Ovary (tissue), 9 donors: ENCODE measurements around the gene CYGB. TPM values are rescaled to one million over a fixed set of nuclear protein-coding genes. Genes with fewer than 3 reads are reported as not detected.
"Not testable (repeated sequence)": the region's sequence is repeated elsewhere in the genome, so short reads cannot be mapped to it uniquely, and the experiment has no call there.

Source experiments
- DNase-seq, 5 donors: peaks; one replicate each; pipeline ENCODE4 v3.0.0-alpha.2; 2019 to 2020
- H3K27ac ChIP-seq, 2 donors: fragments of 200-600 bp; one replicate each; pipeline versions ENCODE4 v1.5.1 to v1.8.0; 2019 to 2022
- H3K27me3 ChIP-seq: fragments of 200-600 bp; one replicate; pipeline ENCODE4 v1.8.0; 2022
- H3K36me3 ChIP-seq: fragments of 200-600 bp; sonication (generic); one replicate; pipeline ENCODE4 v1.5.1; 2019
- H3K4me1 ChIP-seq: one replicate; pipeline ENCODE4 v1.8.1; 2013; ENCODE audit warnings: mild to moderate bottlenecking, moderate library complexity; ENCODE audit not compliant: insufficient read depth
- H3K4me3 ChIP-seq: fragments of 200-600 bp; sonication (generic); one replicate; pipeline ENCODE4 v1.5.1; 2017
- H3K9me3 ChIP-seq, 2 donors: fragments of 200-600 bp in 1 of 2; sonication (generic) in 1 of 2; one replicate each; pipeline versions ENCODE4 v1.5.1 to v1.8.1; 2013 to 2019; ENCODE audit warnings: mild to moderate bottlenecking in 1 of 2, moderate library complexity in 1 of 2
- CTCF ChIP-seq, 3 donors: fragments of 450-650 bp in 2 of 3; fragments of 200-600 bp in 1 of 3; IDR thresholded peaks; one replicate each; pipeline versions ENCODE4 v1.5.1 to v1.8.0; 2016 to 2022; ENCODE audit warnings: antibody characterized with exemption in 3 of 3, mild to moderate bottlenecking in 1 of 3
- EP300 ChIP-seq: sonication (generic); formaldehyde crosslinking; IDR thresholded peaks from one replicate; pipeline ENCODE4 v1.6.1; 2017; ENCODE audit warnings: antibody characterized with exemption
- POLR2A ChIP-seq: fragments of 450-650 bp; IDR thresholded peaks from one replicate; pipeline ENCODE4 v1.6.1; 2017; ENCODE audit warnings: antibody characterized with exemption, mild to moderate bottlenecking, moderate library complexity
- WGBS, 3 donors: extraction: QIAGEN DNeasy Blood & Tissue Kit in 1 of 3; methylation state at CpG; one replicate each; pipeline versions ENCODE4 v1.1.5 to v1.1.7; 2013 to 2017; 5-methylcytosine and 5-hydroxymethylcytosine counted together
- intact Hi-C, 4 donors: fragments of 100-400 bp; cut with DNase I; formaldehyde crosslinking; loops; one replicate each; pipeline versions ENCODE4 v1.11.0 to v1.15.1; 2022 to 2023
- polyA plus RNA-seq, 2 donors: library from polyadenylated mRNA; stranded (reverse); fragments of 200-250 nt in 1 of 2; fragments of 350-450 nt in 1 of 2; fragmentation: Illumina TruSeq in 1 of 2; extraction: RNeasy Lipid Tissue Mini Kit (QIAGEN cat#74804) in 1 of 2; gene quantifications; one replicate each; pipeline ENCODE4 v1.2.3, GENCODE V29; 2013 to 2014
- total RNA-seq, 7 donors: library from RNA; depleted of rRNA in 2 of 7; stranded (reverse); fragments of >200 nt in 2 of 7; fragmentation: NEBNext Ultra II Directional in 3 of 7; extraction: Animal tissue kit (Norgen Biotek cat#: 25700) in 3 of 7; gene quantifications; one replicate each; pipeline versions ENCODE4 v1.1.0 to v1.2.4, GENCODE V29; 2016 to 2023
- donor health status: DM: no; HTN: no; CAD: no; lungs with moderate emphysema.
- donor health status: DM: no; HTN: no; CAD: no.
- donor health status: Bipolar disorder and iron deficiency.
- donor health status: DM: yes; HTN: yes; CAD: no.
- donor health status: DM: no; HTN: no; CAD: no.
- donor health status: DM: yes; HTN: yes; CAD: no.

CYGB gene
- total and polyA plus RNA-seq, 9 donors = 3.9 to 35.7 (median 8.1) TPM

GRCh38 chr17:76566613-76566943, 29.1 kb upstream of the CYGB start:
- no peak for DNase-seq
- intact Hi-C loops = no loop called here
- Histone ChIP-seq H3K4me1 (peaks cover 3% of the 10 kb centered on the region), H3K27me3 (no peaks in the 10 kb centered on the region), H3K4me3 (no peak overlapping the region), H3K27ac (no peak overlapping the region), H3K9me3 (no peaks in the 10 kb centered on the region), H3K36me3 (no peaks in the 10 kb centered on the region)
- TF ChIP-seq CTCF (IDR thresholded peaks at IDR 0.05) (no peak), EP300 (no peak), POLR2A (no peak)
- WGBS, 3 donors = 63 to 89% (median 72%) methylated on average over 3 of the region's 3 CpGs

GRCh38 chr17:76565728-76566612, 28.5 kb upstream of the CYGB start:
- H3K9me3 ChIP-seq = no peaks in the 10 kb centered on the region
- no peak overlapping the region for H3K4me3 ChIP-seq
- H3K4me1 ChIP-seq = peaks cover 6% of the 10 kb centered on the region
- TF ChIP-seq POLR2A = no peak
- TF ChIP-seq EP300 = no peak
- TF ChIP-seq CTCF (IDR thresholded peaks at IDR 0.05) = no peak
- 88 to 91% (median 89%) methylated on average over 14 of the region's 14 CpGs for WGBS, 3 donors
- H3K27me3 ChIP-seq = no peaks in the 10 kb centered on the region
- no peak for DNase-seq
- no peak overlapping the region for H3K27ac ChIP-seq
- intact Hi-C loops = no loop called here
- no peaks in the 10 kb centered on the region for H3K36me3 ChIP-seq

- not testable (repeated sequence) for H3K27ac ChIP-seq, H3K36me3 ChIP-seq
Measured at GRCh38 chr17:76564991-76565727, 27.6 kb upstream of the CYGB start.

DNA sequence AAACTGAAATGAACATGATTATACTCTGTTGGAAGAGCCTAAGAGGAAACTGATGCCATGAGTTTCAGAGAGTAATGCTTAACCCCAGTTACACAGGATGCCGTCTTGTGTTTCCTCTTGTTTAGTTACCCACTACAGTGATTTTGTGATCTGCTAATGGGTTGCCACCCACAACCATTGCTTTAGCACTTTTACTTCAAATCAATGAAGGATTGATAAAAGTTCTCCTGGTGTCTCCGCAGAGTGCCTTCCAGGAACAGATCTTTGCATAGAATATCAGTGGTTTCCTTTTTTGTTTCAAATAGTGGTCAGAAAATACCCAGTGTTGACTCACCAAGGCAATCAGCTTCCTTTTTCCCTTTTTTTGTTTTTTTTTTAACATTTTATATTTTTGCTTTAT, 25.9 kb upstream of the CYGB start:
- not testable (repeated sequence) for DNase-seq, H3K27me3 ChIP-seq, H3K27ac ChIP-seq, H3K9me3 ChIP-seq, H3K36me3 ChIP-seq, H3K4me3 ChIP-seq
- H3K4me1 ChIP-seq = peaks cover 24% of the 10 kb centered on the region
- intact Hi-C loops = loop anchor here in 1 of 4 donors (5.0 kb wide), 1 partner anchor 1769 kb away; no protein-coding TSS in a partner anchor
- 75 to 81% (median 80%) methylated on average over 2 of the region's 2 CpGs for WGBS, 3 donors

More at GRCh38 chr17:76564991-76565727, 27.6 kb upstream of the CYGB start:
- not testable (repeated sequence) for H3K27me3 ChIP-seq, DNase-seq, H3K4me3 ChIP-seq, H3K9me3 ChIP-seq
- intact Hi-C loops = loop anchor here in 1 of 4 donors (5.0 kb wide), 1 partner anchor 1767 kb away; no protein-coding TSS in a partner anchor
- WGBS, 3 donors = 70 to 76% (median 75%) methylated on average over 8 of the region's 8 CpGs
- peaks cover 12% of the 10 kb centered on the region for H3K4me1 ChIP-seq

- no peaks in the 10 kb centered on the region for H3K27me3 ChIP-seq
- intact Hi-C loops = loop anchor here in 1 of 4 donors (5.0 kb wide), 1 partner anchor 1770 kb away; no protein-coding TSS in a partner anchor
- TF ChIP-seq CTCF (IDR thresholded peaks at IDR 0.05) (no peak), POLR2A (no peak), EP300 (no peak)
- WGBS, 3 donors = 10 to 28% (median 17%) methylated on average over 6 of the region's 6 CpGs
- no peak overlapping the region for H3K27ac ChIP-seq
- DNase-seq = peak; percentile 70 to 75 (median 73)
- H3K4me1 ChIP-seq = peaks cover 24% of the 10 kb centered on the region
- no peaks in the 10 kb centered on the region for H3K9me3 ChIP-seq
- no peaks in the 10 kb centered on the region for H3K36me3 ChIP-seq
- no peak overlapping the region for H3K4me3 ChIP-seq
Measured at GRCh38 chr17:76562734-76563148, 25.2 kb upstream of the CYGB start.
